Mucosa of gallbladder (tissue), 1 donor: ENCODE data around the gene SNRPB2. TPM values are rescaled to one million over a fixed set of nuclear protein-coding genes. Genes with fewer than 3 reads are reported as not detected.

Experiments
- total RNA-seq: library from RNA; stranded (reverse); gene quantifications from one replicate; pipeline ENCODE4 v1.2.1, GENCODE V29; 2021
- donor health status: DM: no; HTN: no; CAD: no.

SNRPB2 gene
- total RNA-seq, 1 donor from 2014 or later: 32.3 TPM

Other genes starting within 250 kb of the SNRPB2 start
- gene KIF16B, start 156.6 kb upstream of the SNRPB2 start, total RNA-seq: 21.6 TPM
- not detected for gene OTOR, start 18.3 kb downstream of the SNRPB2 start, total RNA-seq